CD8-positive, alpha-beta memory T cell (primary cell): ENCODE measurements around the gene CNGB1. TPM values are rescaled to one million over a fixed set of nuclear protein-coding genes. Genes with fewer than 3 reads are reported as not detected.
A peak's percentile ranks its signal among the peaks of the same experiment; 100 is the strongest.

Experiments
- CTCF ChIA-PET: fragments of 350-600 bp; sonication (Branson Sonifier 250); formaldehyde crosslinking; loops from one replicate; lab custom pipeline; 2021; ENCODE audit warnings: antibody characterized with exemption; lab: Charles Lee
- POLR2A ChIA-PET: fragments of 350-600 bp; sonication (Branson Sonifier 250); formaldehyde crosslinking; loops from one replicate; lab custom pipeline; 2021; ENCODE audit warnings: antibody characterized with exemption; lab: Charles Lee
- DNase-seq, 5 donors: peaks; one replicate each; pipeline versions ENCODE4 v3.0.0 to v3.0.0-alpha.2; 2020 to 2022; ENCODE audit warnings: mixed read lengths in 1 of 5
- H3K27ac ChIP-seq: one replicate; pipeline ENCODE4 v1.7.0; 2013; ENCODE audit warnings: low read depth, mild to moderate bottlenecking, low read length, moderate library complexity
- H3K27me3 ChIP-seq: 2 replicates; pipeline ENCODE4 v1.7.0; 2013; ENCODE audit warnings: low read length, mild to moderate bottlenecking; ENCODE audit not compliant: insufficient read depth, poor library complexity, severe bottlenecking
- H3K36me3 ChIP-seq: 2 replicates; pipeline ENCODE4 v1.7.0; 2013; ENCODE audit warnings: mild to moderate bottlenecking, low read length, moderate library complexity; ENCODE audit not compliant: insufficient read depth
- H3K4me1 ChIP-seq: 2 replicates; pipeline ENCODE4 v1.7.0; 2013; ENCODE audit warnings: mild to moderate bottlenecking, low read length, moderate library complexity; ENCODE audit not compliant: insufficient read depth
- H3K4me3 ChIP-seq: 2 replicates; pipeline ENCODE4 v1.7.0; 2013; ENCODE audit warnings: mild to moderate bottlenecking, low read length
- H3K9me3 ChIP-seq: 2 replicates; pipeline ENCODE4 v1.7.0; 2013; ENCODE audit warnings: mild to moderate bottlenecking, low read length
- H3K27ac Mint-ChIP-seq, 8 donors: one replicate each; pipeline ENCODE4 v1.8.0; 2020 to 2021; ENCODE audit warnings: mixed read lengths in 8 of 8, mild to moderate bottlenecking in 6 of 8, inconsistent platforms in 3 of 8, moderate library complexity in 3 of 8
- H3K27me3 Mint-ChIP-seq, 2 donors: one replicate each; pipeline ENCODE4 v1.8.0; 2020 to 2021; ENCODE audit warnings: mixed read lengths in 2 of 2, mild to moderate bottlenecking in 1 of 2, moderate library complexity in 1 of 2
- H3K36me3 Mint-ChIP-seq, 3 donors: one replicate each; pipeline ENCODE4 v1.8.0; 2020 to 2021; ENCODE audit warnings: mixed read lengths in 3 of 3, inconsistent platforms in 1 of 3, mild to moderate bottlenecking in 1 of 3
- H3K4me1 Mint-ChIP-seq, 3 donors: one replicate each; pipeline ENCODE4 v1.8.0; 2020 to 2021; ENCODE audit warnings: mixed read lengths in 3 of 3, inconsistent platforms in 1 of 3, mild to moderate bottlenecking in 1 of 3
- H3K4me3 Mint-ChIP-seq, 7 donors: one replicate each; pipeline ENCODE4 v1.8.0; 2020 to 2021; ENCODE audit warnings: mixed read lengths in 7 of 7, mild to moderate bottlenecking in 6 of 7, moderate library complexity in 4 of 7, inconsistent platforms in 2 of 7
- H3K9me3 Mint-ChIP-seq, 5 donors: one replicate each; pipeline ENCODE4 v1.8.0; 2020 to 2022; ENCODE audit warnings: mixed read lengths in 5 of 5, mild to moderate bottlenecking in 3 of 5, moderate library complexity in 2 of 5, inconsistent platforms in 1 of 5
- polyA plus RNA-seq: library from polyadenylated mRNA; unstranded; fragments of 300-500 nt; fragmentation: Illumina TruSeq; gene quantifications from one replicate; pipeline ENCODE4 v1.2.3, GENCODE V29; 2021
- total RNA-seq, 2 experiments: library from RNA; stranded (reverse); gene quantifications; one replicate each; pipeline ENCODE4 v1.2.3, GENCODE V29; 2021

The CNGB1 gene
- total and polyA plus RNA-seq, 3 experiments from 2014 or later: not detected

- Histone ChIP-seq H3K27ac (no peak overlapping the region), H3K4me1 (no peaks in the 10 kb centered on the region), H3K36me3 (no peaks in the 10 kb centered on the region), H3K27me3 (no peaks in the 10 kb centered on the region), H3K9me3 (no peaks in the 10 kb centered on the region), H3K4me3 (no peak overlapping the region)
- H3K4me3 Mint-ChIP-seq: no peak overlapping the region
- CTCF ChIA-PET: interaction anchor here (1.3 kb wide), 1 partner anchor 9 kb away, joined by 3 read pairs; no protein-coding TSS in a partner anchor
- H3K9me3 Mint-ChIP-seq: no peaks in the 10 kb centered on the region
- POLR2A ChIA-PET: no interaction called here
- H3K36me3 Mint-ChIP-seq: no peaks in the 10 kb centered on the region
- peaks cover 5 to 7% of the 10 kb centered on the region in 2 donors for H3K27me3 Mint-ChIP-seq
- H3K4me1 Mint-ChIP-seq: no peaks in the 10 kb centered on the region
- peak overlapping the region in 1 of 8 donors; percentile 78 for H3K27ac Mint-ChIP-seq
- DNase-seq: peak in 1 of 5 donors; percentile 22
Observed at GRCh38 chr16:57970319-57970718, 609 bp downstream of the CNGB1 start.

GRCh38 chr16:57969451-57970123 is 1.3 kb downstream of the CNGB1 start:
- no peaks in the 10 kb centered on the region for H3K36me3 Mint-ChIP-seq
- H3K9me3 ChIP-seq: no peaks in the 10 kb centered on the region
- ChIA-PET POLR2A (no interaction called here), CTCF (interaction anchor here (1.3 kb wide), 1 partner anchor 10 kb away, joined by 3 read pairs; no protein-coding TSS in a partner anchor)
- H3K27ac ChIP-seq: no peak overlapping the region
- no peaks in the 10 kb centered on the region for H3K27me3 ChIP-seq
- H3K4me3 Mint-ChIP-seq: no peak overlapping the region
- H3K4me3 ChIP-seq: no peak overlapping the region
- H3K27me3 Mint-ChIP-seq: peaks cover 5 to 7% of the 10 kb centered on the region in 2 donors
- H3K36me3 ChIP-seq: no peaks in the 10 kb centered on the region
- H3K4me1 Mint-ChIP-seq: no peaks in the 10 kb centered on the region
- H3K9me3 Mint-ChIP-seq: no peaks in the 10 kb centered on the region
- no peaks in the 10 kb centered on the region for H3K4me1 ChIP-seq
- no peak overlapping the region for H3K27ac Mint-ChIP-seq
- peak in 1 of 5 donors; percentile 33 for DNase-seq

- H3K4me3 Mint-ChIP-seq: no peak overlapping the region
- H3K9me3 Mint-ChIP-seq: no peaks in the 10 kb centered on the region
- POLR2A ChIA-PET: no interaction called here
- Histone ChIP-seq H3K27ac (no peak overlapping the region), H3K9me3 (no peaks in the 10 kb centered on the region), H3K36me3 (no peaks in the 10 kb centered on the region), H3K4me1 (no peaks in the 10 kb centered on the region), H3K27me3 (no peaks in the 10 kb centered on the region), H3K4me3 (no peak overlapping the region)
- peaks cover 5 to 7% of the 10 kb centered on the region in 2 donors for H3K27me3 Mint-ChIP-seq
- CTCF ChIA-PET: no interaction called here
- no peak overlapping the region for H3K27ac Mint-ChIP-seq
- H3K36me3 Mint-ChIP-seq: no peaks in the 10 kb centered on the region
- no peaks in the 10 kb centered on the region for H3K4me1 Mint-ChIP-seq
- peak in 1 of 5 donors; percentile 10 for DNase-seq
Observed at GRCh38 chr16:57967916-57968315, 3.0 kb downstream of the CNGB1 start.

GRCh38 chr16:57966986-57967385 is 3.9 kb downstream of the CNGB1 start:
- no peak overlapping the region for H3K27ac ChIP-seq
- H3K27ac Mint-ChIP-seq: peak overlapping the region in 2 of 8 donors; percentile 51 to 63
- H3K27me3 Mint-ChIP-seq: peaks cover 3 to 4% of the 10 kb centered on the region in 2 donors
- H3K9me3 Mint-ChIP-seq: no peaks in the 10 kb centered on the region
- no peaks in the 10 kb centered on the region for H3K4me1 Mint-ChIP-seq
- H3K36me3 Mint-ChIP-seq: no peaks in the 10 kb centered on the region
- peak in 1 of 5 donors; percentile 16 for DNase-seq
- POLR2A ChIA-PET: no interaction called here
- no peaks in the 10 kb centered on the region for H3K4me1 ChIP-seq
- no peak overlapping the region for H3K4me3 ChIP-seq
- no peaks in the 10 kb centered on the region for H3K27me3 ChIP-seq
- H3K36me3 ChIP-seq: no peaks in the 10 kb centered on the region
- H3K4me3 Mint-ChIP-seq: no peak overlapping the region
- CTCF ChIA-PET: no interaction called here
- H3K9me3 ChIP-seq: no peaks in the 10 kb centered on the region

GRCh38 chr16:57966204-57966771 is 4.6 kb downstream of the CNGB1 start:
- Histone ChIP-seq H3K36me3 (no peaks in the 10 kb centered on the region), H3K27ac (no peak overlapping the region), H3K4me1 (no peaks in the 10 kb centered on the region), H3K4me3 (no peak overlapping the region), H3K27me3 (no peaks in the 10 kb centered on the region), H3K9me3 (no peaks in the 10 kb centered on the region)
- no peaks in the 10 kb centered on the region for H3K4me1 Mint-ChIP-seq
- no peaks in the 10 kb centered on the region for H3K36me3 Mint-ChIP-seq
- H3K27ac Mint-ChIP-seq: no peak overlapping the region
- H3K27me3 Mint-ChIP-seq: peaks cover 0 to 5% of the 10 kb centered on the region in 2 donors
- no peaks in the 10 kb centered on the region for H3K9me3 Mint-ChIP-seq
- ChIA-PET POLR2A (no interaction called here), CTCF (no interaction called here)
- no peak overlapping the region for H3K4me3 Mint-ChIP-seq
- peak in 1 of 5 donors; percentile 5 for DNase-seq

GRCh38 chr16:57964157-57964700 is 6.7 kb downstream of the CNGB1 start:
- no peak overlapping the region for H3K4me3 ChIP-seq
- ChIA-PET POLR2A (no interaction called here), CTCF (no interaction called here)
- no peaks in the 10 kb centered on the region for H3K9me3 ChIP-seq
- Mint-ChIP-seq H3K9me3 (no peaks in the 10 kb centered on the region), H3K27me3 (peaks cover 2 to 3% of the 10 kb centered on the region in 2 donors), H3K27ac (peak overlapping the region in 1 of 8 donors; percentile 85), H3K36me3 (no peaks in the 10 kb centered on the region), H3K4me1 (no peaks in the 10 kb centered on the region), H3K4me3 (no peak overlapping the region)
- H3K27me3 ChIP-seq: no peaks in the 10 kb centered on the region
- H3K27ac ChIP-seq: no peak overlapping the region
- H3K36me3 ChIP-seq: no peaks in the 10 kb centered on the region
- H3K4me1 ChIP-seq: no peaks in the 10 kb centered on the region
- DNase-seq: peak in 1 of 5 donors; percentile 15

GRCh38 chr16:57962756-57963155 is 8.2 kb downstream of the CNGB1 start:
- CTCF ChIA-PET: no interaction called here
- Mint-ChIP-seq H3K9me3 (no peaks in the 10 kb centered on the region), H3K4me1 (no peaks in the 10 kb centered on the region), H3K4me3 (no peak overlapping the region), H3K27me3 (peaks cover 2 to 3% of the 10 kb centered on the region in 2 donors), H3K27ac (peak overlapping the region in 1 of 8 donors; percentile 37), H3K36me3 (no peaks in the 10 kb centered on the region)
- POLR2A ChIA-PET: no interaction called here
- H3K4me3 ChIP-seq: no peak overlapping the region
- DNase-seq: no peak
- H3K36me3 ChIP-seq: no peaks in the 10 kb centered on the region
- H3K9me3 ChIP-seq: no peaks in the 10 kb centered on the region
- no peaks in the 10 kb centered on the region for H3K4me1 ChIP-seq
- H3K27ac ChIP-seq: no peak overlapping the region
- H3K27me3 ChIP-seq: no peaks in the 10 kb centered on the region

- H3K27me3 Mint-ChIP-seq: peaks cover 2 to 3% of the 10 kb centered on the region in 2 donors
- Histone ChIP-seq H3K4me3 (no peak overlapping the region), H3K4me1 (no peaks in the 10 kb centered on the region), H3K27ac (no peak overlapping the region), H3K9me3 (no peaks in the 10 kb centered on the region), H3K36me3 (no peaks in the 10 kb centered on the region), H3K27me3 (no peaks in the 10 kb centered on the region)
- H3K4me3 Mint-ChIP-seq: no peak overlapping the region
- no peaks in the 10 kb centered on the region for H3K9me3 Mint-ChIP-seq
- POLR2A ChIA-PET: no interaction called here
- H3K27ac Mint-ChIP-seq: peak overlapping the region in 1 of 8 donors; percentile 16
- no peaks in the 10 kb centered on the region for H3K36me3 Mint-ChIP-seq
- H3K4me1 Mint-ChIP-seq: no peaks in the 10 kb centered on the region
- CTCF ChIA-PET: interaction anchor here (0.8 kb wide), 1 partner anchor 55 kb away, joined by 3 read pairs; no protein-coding TSS in a partner anchor
- no peak for DNase-seq
Observed at GRCh38 chr16:57962046-57962445, 8.9 kb downstream of the CNGB1 start.
